MM.1S (cell line): ENCODE results near the gene EIF2AK3.
A peak's percentile ranks its signal among the peaks of the same experiment; 100 is the strongest.

Experiments
- DNase-seq: peaks from one replicate; pipeline ENCODE4 v3.0.0-alpha.2; 2015
- H2AFZ ChIP-seq: fragments of 300-600 bp; sonication (generic); 2 replicates; pipeline ENCODE4 v1.6.0; 2016; ENCODE audit warnings: antibody characterized with exemption, low read length
- H3F3A ChIP-seq: fragments of 300-600 bp; sonication (generic); 2 replicates; pipeline ENCODE4 v1.6.1; 2016; ENCODE audit warnings: mild to moderate bottlenecking, antibody characterized with exemption, low read length, moderate library complexity, mixed read lengths; ENCODE audit not compliant: insufficient read depth
- H3K27ac ChIP-seq: fragments of 300-600 bp; sonication (generic); 2 replicates; pipeline ENCODE4 v1.5.1; 2016; ENCODE audit warnings: mild to moderate bottlenecking, low read length
- H3K27me3 ChIP-seq: fragments of 300-600 bp; sonication (generic); replicated peaks from 2 replicates; pipeline ENCODE4 v1.6.0; 2016; ENCODE audit warnings: low read length; ENCODE audit not compliant: insufficient read depth
- H3K36me3 ChIP-seq: fragments of 300-600 bp; sonication (generic); replicated peaks from 2 replicates; pipeline ENCODE4 v1.6.1; 2016; ENCODE audit warnings: mild to moderate bottlenecking, low read length, mixed read lengths; ENCODE audit not compliant: insufficient read depth
- H3K4me1 ChIP-seq: fragments of 300-600 bp; sonication (generic); 2 replicates; pipeline ENCODE4 v1.6.1; 2016; ENCODE audit warnings: low read length, mixed read lengths
- H3K4me2 ChIP-seq: fragments of 300-600 bp; sonication (generic); 2 replicates; pipeline ENCODE4 v1.6.0; 2016; ENCODE audit warnings: low read depth, low read length
- H3K4me3 ChIP-seq: fragments of 300-600 bp; sonication (generic); 2 replicates; pipeline ENCODE4 v1.5.1; 2016; ENCODE audit warnings: low read length, mixed read lengths
- H3K79me2 ChIP-seq: fragments of 300-600 bp; sonication (generic); 2 replicates; pipeline ENCODE4 v1.6.1; 2016; ENCODE audit warnings: mixed run types, low read length, mixed read lengths
- H3K9ac ChIP-seq: fragments of 300-600 bp; sonication (generic); 2 replicates; pipeline ENCODE4 v1.6.1; 2016; ENCODE audit warnings: low read length, mixed read lengths
- H3K9me2 ChIP-seq: fragments of 300-600 bp; sonication (generic); replicated peaks from 2 replicates; pipeline ENCODE4 v1.6.1; 2016; ENCODE audit warnings: mild to moderate bottlenecking, low read length, mixed read lengths; ENCODE audit not compliant: insufficient read depth
- H3K9me3 ChIP-seq: fragments of 300-600 bp; sonication (generic); replicated peaks from 2 replicates; pipeline ENCODE4 v1.6.1; 2016; ENCODE audit warnings: mild to moderate bottlenecking, low read length, mixed read lengths; ENCODE audit not compliant: insufficient read depth
- H4K20me1 ChIP-seq: fragments of 300-600 bp; sonication (generic); 2 replicates; pipeline ENCODE4 v1.6.1; 2016; ENCODE audit warnings: mild to moderate bottlenecking, low read length, moderate library complexity, mixed read lengths; ENCODE audit not compliant: insufficient read depth
- EZH2 ChIP-seq: fragments of 300-600 bp; sonication (generic); optimal IDR thresholded peaks from 2 replicates; pipeline ENCODE3; 2017; ENCODE audit warnings: low read depth, mild to moderate bottlenecking, antibody characterized with exemption, low read length, mixed read lengths
- EZH2phosphoT487 ChIP-seq: fragments of 300-600 bp; sonication (generic); IDR thresholded peaks from 2 replicates; pipeline ENCODE4 v1.6.1; 2018; ENCODE audit warnings: antibody characterized with exemption, low read length
- TF ChIP-seq, protein P1 (sequence below): fragments of 300-600 bp; sonication (generic); IDR thresholded peaks from 2 replicates; pipeline ENCODE4 v1.5.1; 2016; ENCODE audit warnings: antibody characterized with exemption, low read length, mixed read lengths

EIF2AK3 gene

DNA sequence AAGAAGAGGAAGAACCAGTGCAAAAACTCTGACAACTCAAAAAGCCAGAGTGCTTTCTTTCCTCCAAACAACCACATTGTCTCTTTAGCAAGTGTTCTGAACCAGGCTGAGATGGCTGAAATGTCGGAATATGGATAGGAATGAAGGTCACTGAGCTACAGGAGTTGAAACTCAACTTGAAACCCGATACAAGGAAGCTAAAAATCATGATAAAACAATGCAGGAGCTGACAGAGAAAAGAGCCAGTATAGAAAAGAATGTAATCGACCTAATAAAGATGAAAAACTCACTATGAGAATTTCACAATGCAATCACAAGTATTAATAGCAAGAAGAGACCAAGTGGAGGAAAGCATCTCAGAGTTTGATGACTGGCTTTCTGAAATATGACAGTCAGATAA is 15.0 kb upstream of the EIF2AK3 start:
- no peak for DNase-seq
- H3K4me1 ChIP-seq = peaks cover 30% of the 10 kb centered on the region
- H3K4me2 ChIP-seq = no peak overlapping the region
- H3K79me2 ChIP-seq = no peaks in the 10 kb centered on the region
- H3K9me2 ChIP-seq = no peaks in the 10 kb centered on the region
- H3K27me3 ChIP-seq = no peaks in the 10 kb centered on the region
- no peak overlapping the region for H2AFZ ChIP-seq
- no peaks in the 10 kb centered on the region for H3K9me3 ChIP-seq
- H3K27ac ChIP-seq = no peak overlapping the region
- no peaks in the 10 kb centered on the region for H3K36me3 ChIP-seq
- TF ChIP-seq EZH2phosphoT487 = no peak
- TF ChIP-seq, protein P1, sequence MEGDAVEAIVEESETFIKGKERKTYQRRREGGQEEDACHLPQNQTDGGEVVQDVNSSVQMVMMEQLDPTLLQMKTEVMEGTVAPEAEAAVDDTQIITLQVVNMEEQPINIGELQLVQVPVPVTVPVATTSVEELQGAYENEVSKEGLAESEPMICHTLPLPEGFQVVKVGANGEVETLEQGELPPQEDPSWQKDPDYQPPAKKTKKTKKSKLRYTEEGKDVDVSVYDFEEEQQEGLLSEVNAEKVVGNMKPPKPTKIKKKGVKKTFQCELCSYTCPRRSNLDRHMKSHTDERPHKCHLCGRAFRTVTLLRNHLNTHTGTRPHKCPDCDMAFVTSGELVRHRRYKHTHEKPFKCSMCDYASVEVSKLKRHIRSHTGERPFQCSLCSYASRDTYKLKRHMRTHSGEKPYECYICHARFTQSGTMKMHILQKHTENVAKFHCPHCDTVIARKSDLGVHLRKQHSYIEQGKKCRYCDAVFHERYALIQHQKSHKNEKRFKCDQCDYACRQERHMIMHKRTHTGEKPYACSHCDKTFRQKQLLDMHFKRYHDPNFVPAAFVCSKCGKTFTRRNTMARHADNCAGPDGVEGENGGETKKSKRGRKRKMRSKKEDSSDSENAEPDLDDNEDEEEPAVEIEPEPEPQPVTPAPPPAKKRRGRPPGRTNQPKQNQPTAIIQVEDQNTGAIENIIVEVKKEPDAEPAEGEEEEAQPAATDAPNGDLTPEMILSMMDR = no peak
- no peak for TF ChIP-seq EZH2
- H3K4me3 ChIP-seq = no peak overlapping the region
- no peaks in the 10 kb centered on the region for H4K20me1 ChIP-seq
- peaks cover 13% of the 10 kb centered on the region; the same call in 1 of the 2 replicates for H3F3A ChIP-seq
- no peak overlapping the region for H3K9ac ChIP-seq

DNA sequence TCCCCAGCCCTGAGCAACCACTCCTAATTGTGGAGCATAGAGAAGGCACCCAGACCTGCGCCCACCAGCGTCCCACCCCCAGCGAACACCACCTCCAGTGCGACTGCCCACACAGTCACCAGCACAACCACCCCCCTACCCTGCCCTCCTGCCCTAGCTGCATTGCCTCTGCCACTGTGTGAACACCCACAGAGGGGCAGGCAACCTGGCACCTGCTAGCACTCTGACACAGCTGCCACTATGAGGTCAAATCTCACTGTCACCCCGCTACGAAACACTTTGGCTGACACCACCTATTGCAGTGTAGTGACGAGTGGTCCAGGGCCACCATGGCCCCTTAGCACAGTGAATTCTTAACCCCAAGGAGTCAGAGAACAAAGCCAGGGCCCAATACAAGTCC is 14.1 kb upstream of the EIF2AK3 start:
- peaks cover 30% of the 10 kb centered on the region for H3K4me1 ChIP-seq
- H3K27ac ChIP-seq = no peak overlapping the region
- no peaks in the 10 kb centered on the region for H3K79me2 ChIP-seq
- H3K36me3 ChIP-seq = no peaks in the 10 kb centered on the region
- peaks cover 13% of the 10 kb centered on the region; the same call in 1 of the 2 replicates for H3F3A ChIP-seq
- no peak overlapping the region for H3K9ac ChIP-seq
- H3K9me3 ChIP-seq = no peaks in the 10 kb centered on the region
- no peaks in the 10 kb centered on the region for H3K27me3 ChIP-seq
- no peak overlapping the region for H2AFZ ChIP-seq
- DNase-seq = no peak
- no peaks in the 10 kb centered on the region for H3K9me2 ChIP-seq
- no peak for TF ChIP-seq EZH2phosphoT487
- no peak for TF ChIP-seq EZH2
- TF ChIP-seq, protein P1 = no peak
- no peak overlapping the region for H3K4me3 ChIP-seq
- H4K20me1 ChIP-seq = no peaks in the 10 kb centered on the region
- no peak overlapping the region for H3K4me2 ChIP-seq

DNA sequence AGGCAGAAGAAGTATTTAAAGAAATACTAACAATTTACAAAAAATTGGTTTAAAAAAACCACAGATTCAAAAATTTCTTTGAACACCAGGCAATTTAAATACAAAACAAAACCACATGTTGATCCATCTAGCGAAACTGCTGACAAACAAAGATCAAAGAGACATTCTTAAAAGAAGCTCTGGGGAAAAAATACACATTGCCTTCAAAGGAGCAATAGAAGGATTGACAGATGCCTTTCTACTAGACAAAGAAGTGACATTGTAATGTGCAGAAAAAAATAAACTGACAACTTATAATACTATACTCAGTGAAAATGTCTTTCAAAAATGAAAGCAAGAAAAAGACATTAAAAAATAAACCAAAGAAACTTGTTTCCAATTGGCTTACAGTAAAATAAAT is 12.6 kb upstream of the EIF2AK3 start:
- H4K20me1 ChIP-seq = no peaks in the 10 kb centered on the region
- H3K4me1 ChIP-seq = peaks cover 28% of the 10 kb centered on the region
- no peak for TF ChIP-seq EZH2phosphoT487
- TF ChIP-seq, protein P1 = no peak
- TF ChIP-seq EZH2 = no peak
- DNase-seq = peak; percentile 72
- no peaks in the 10 kb centered on the region for H3K9me2 ChIP-seq
- H3K36me3 ChIP-seq = no peaks in the 10 kb centered on the region
- no peak overlapping the region for H2AFZ ChIP-seq
- H3K9ac ChIP-seq = no peak overlapping the region
- no peaks in the 10 kb centered on the region for H3K79me2 ChIP-seq
- H3K27ac ChIP-seq = no peak overlapping the region
- no peaks in the 10 kb centered on the region for H3K9me3 ChIP-seq
- H3F3A ChIP-seq = peaks cover 13% of the 10 kb centered on the region; the same call in 1 of the 2 replicates
- no peak overlapping the region for H3K4me3 ChIP-seq
- H3K4me2 ChIP-seq = no peak overlapping the region
- H3K27me3 ChIP-seq = no peaks in the 10 kb centered on the region
